ENCODE measurements around the gene ABHD12.

ABHD12 gene

DNA sequence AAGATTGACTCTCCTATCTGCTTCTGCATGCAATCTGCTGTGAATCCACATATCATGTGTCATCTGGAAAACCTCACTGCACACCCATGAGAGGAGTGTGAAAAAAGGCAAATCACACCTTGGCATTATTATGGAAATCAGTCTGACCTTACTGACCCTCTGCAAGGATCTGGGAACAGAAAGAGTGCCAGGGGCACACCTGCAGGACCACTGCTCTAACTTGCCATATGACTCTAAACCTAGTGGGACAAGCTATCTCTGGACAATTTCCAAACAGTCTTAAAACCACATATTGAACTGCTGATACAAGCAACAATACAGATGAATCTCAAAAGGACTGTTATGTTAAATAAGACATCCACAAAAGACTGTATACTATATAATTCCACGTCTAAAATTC is 50.3 kb downstream of the ABHD12 start:
- no peak overlapping the region for H3K14ac ChIP-seq (ENCODE audit: low read length in 2 of 2)
- no peak overlapping the region for H3K23ac ChIP-seq (ENCODE audit: low read length in 2 of 2)
- peaks cover 4 to 9% of the 10 kb centered on the region in 2 experiments for H3K36me3 ChIP-seq (ENCODE audit: control insufficient read depth in 1 of 2, insufficient read depth in 2 of 2, low read depth in 1 of 2, low read length in 2 of 2)
- H4K8ac ChIP-seq (ENCODE audit: low read length), result no peak overlapping the region
- H3K18ac ChIP-seq (ENCODE audit: low read depth in 1 of 2, low read length in 2 of 2), result no peak overlapping the region
- H4K91ac ChIP-seq (ENCODE audit: low read length), result no peak overlapping the region
- no peaks in the 10 kb centered on the region for H3K9me3 ChIP-seq (ENCODE audit: control insufficient read depth, low read length)
- H2BK15ac ChIP-seq (ENCODE audit: low read depth, poor library complexity, severe bottlenecking), result no peak overlapping the region
- H2AK5ac ChIP-seq (ENCODE audit: low read length, severe bottlenecking), result no peak overlapping the region
- H3K4ac ChIP-seq (ENCODE audit: low read depth in 1 of 2, low read length in 2 of 2), result no peak overlapping the region
- H3K4me1 ChIP-seq (ENCODE audit: control insufficient read depth, insufficient read depth, low read depth, low read length), result peaks cover 21% of the 10 kb centered on the region
- no peak overlapping the region for H3K4me2 ChIP-seq (ENCODE audit: low read length, poor library complexity, severe bottlenecking)
- DNase-seq, result no peak
- WGBS, result 71% methylated on average over 1 of the region's 1 CpG
- no peak overlapping the region for H2BK5ac ChIP-seq (ENCODE audit: low read depth, low read length, poor library complexity, severe bottlenecking)
- H3K9ac ChIP-seq (ENCODE audit: low read length), result no peak overlapping the region
- no peak overlapping the region for H2BK120ac ChIP-seq (ENCODE audit: low read depth, low read length)
- H2AFZ ChIP-seq (ENCODE audit: low read depth, low read length), result no peak overlapping the region
- no peak overlapping the region for H3K4me3 ChIP-seq (ENCODE audit: insufficient read depth in 1 of 2, low read depth in 1 of 2, low read length in 2 of 2)
- no peaks in the 10 kb centered on the region for H3K27me3 ChIP-seq (ENCODE audit: control insufficient read depth in 1 of 2, insufficient read depth in 1 of 2, low read length in 2 of 2)
- H3K79me1 ChIP-seq (replicated peaks; ENCODE audit: low read length, poor library complexity, severe bottlenecking), result peaks cover 29% of the 10 kb centered on the region
- H2BK12ac ChIP-seq (ENCODE audit: low read length in 2 of 2), result no peak overlapping the region
- no peak overlapping the region for H3K27ac ChIP-seq (ENCODE audit: low read length, poor library complexity, severe bottlenecking)

DNA sequence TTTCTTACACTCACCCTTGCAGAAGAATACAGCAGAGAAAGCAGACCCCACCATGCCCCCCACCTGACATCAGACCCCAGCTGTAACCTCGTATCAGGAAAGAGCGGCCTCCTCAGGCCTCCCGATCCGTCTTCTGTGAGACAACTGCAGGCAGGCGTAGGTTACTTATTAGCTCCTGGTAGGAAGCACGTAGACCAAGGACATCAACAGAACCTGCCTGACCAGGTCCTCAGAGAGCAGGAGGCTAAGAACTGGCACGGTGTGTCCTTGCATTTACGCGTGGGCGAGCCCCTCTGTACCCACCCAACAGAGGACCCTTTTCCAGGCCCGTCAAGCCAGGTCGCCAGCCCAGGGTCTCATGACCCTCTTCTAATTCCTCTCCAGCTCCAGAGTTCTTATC is 51.0 kb downstream of the ABHD12 start:
- Histone ChIP-seq H2BK120ac (ENCODE audit: low read depth, low read length) (no peak overlapping the region), H2BK12ac (ENCODE audit: low read length in 2 of 2) (no peak overlapping the region), H4K8ac (ENCODE audit: low read length) (peak overlapping the region; percentile 66), H3K4me2 (ENCODE audit: low read length, poor library complexity, severe bottlenecking) (no peak overlapping the region), H3K14ac (ENCODE audit: low read length in 2 of 2) (no peak overlapping the region), H3K79me1 (replicated peaks; ENCODE audit: low read length, poor library complexity, severe bottlenecking) (peaks cover 29% of the 10 kb centered on the region), H3K4ac (ENCODE audit: low read depth in 1 of 2, low read length in 2 of 2) (no peak overlapping the region), H4K91ac (ENCODE audit: low read length) (no peak overlapping the region), H3K23ac (ENCODE audit: low read length in 2 of 2) (no peak overlapping the region), H2BK5ac (ENCODE audit: low read depth, low read length, poor library complexity, severe bottlenecking) (no peak overlapping the region), H3K36me3 (ENCODE audit: control insufficient read depth in 1 of 2, insufficient read depth in 2 of 2, low read depth in 1 of 2, low read length in 2 of 2) (peaks cover 4 to 9% of the 10 kb centered on the region in 2 experiments), H3K18ac (ENCODE audit: low read depth in 1 of 2, low read length in 2 of 2) (no peak overlapping the region), H3K9me3 (ENCODE audit: control insufficient read depth, low read length) (no peaks in the 10 kb centered on the region), H2BK15ac (ENCODE audit: low read depth, poor library complexity, severe bottlenecking) (no peak overlapping the region), H3K27ac (ENCODE audit: low read length, poor library complexity, severe bottlenecking) (no peak overlapping the region), H3K27me3 (ENCODE audit: control insufficient read depth in 1 of 2, insufficient read depth in 1 of 2, low read length in 2 of 2) (no peaks in the 10 kb centered on the region), H3K4me1 (ENCODE audit: control insufficient read depth, insufficient read depth, low read depth, low read length) (peaks cover 21% of the 10 kb centered on the region), H3K9ac (ENCODE audit: low read length) (no peak overlapping the region), H3K4me3 (ENCODE audit: insufficient read depth in 1 of 2, low read depth in 1 of 2, low read length in 2 of 2) (no peak overlapping the region), H2AK5ac (ENCODE audit: low read length, severe bottlenecking) (no peak overlapping the region), H2AFZ (ENCODE audit: low read depth, low read length) (no peak overlapping the region)
- DNase-seq, result no peak
- WGBS, result 97% methylated on average over 12 of the region's 12 CpGs

DNA sequence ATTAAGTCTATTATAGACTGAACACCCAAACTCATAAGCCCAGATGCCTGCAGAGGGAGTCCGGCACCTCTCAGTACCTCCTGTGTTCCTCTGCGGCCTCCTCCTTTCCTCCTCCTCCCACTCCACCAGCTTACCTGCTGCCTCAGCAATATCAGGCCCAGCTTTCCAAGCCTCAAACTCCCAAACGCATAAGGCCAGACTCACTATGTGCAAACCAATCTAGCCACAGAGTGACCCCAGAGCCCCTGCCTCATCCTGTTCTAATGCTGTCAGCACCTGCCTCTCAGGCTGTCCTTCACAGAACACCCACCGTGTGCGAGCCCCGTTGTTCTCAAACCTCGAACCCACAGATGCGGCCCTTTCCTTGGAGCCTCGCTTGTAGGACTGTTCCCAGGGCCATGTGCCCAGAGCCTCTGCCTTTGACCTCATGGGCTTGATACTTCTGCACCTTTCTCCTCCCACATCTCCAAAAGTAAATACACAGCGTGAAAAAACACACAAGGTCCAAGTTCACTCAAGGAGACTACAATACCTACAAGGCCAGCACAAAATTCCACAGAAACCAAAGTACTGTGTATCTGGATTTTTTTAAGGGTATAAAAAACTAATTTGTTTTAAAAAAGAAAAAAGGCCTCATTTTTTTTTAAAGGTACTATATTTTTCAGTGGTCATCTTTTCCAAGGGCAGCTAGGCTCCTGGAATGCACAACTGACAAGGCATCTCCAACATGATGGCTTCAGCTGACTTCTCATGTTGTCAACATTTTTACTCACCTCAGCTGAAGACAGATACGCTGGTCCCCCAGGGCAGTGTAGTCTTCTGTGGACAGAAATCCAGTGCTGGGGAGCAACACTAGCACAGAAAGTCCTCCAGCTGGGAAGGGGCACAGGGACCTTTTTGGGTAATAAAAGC is 52.3 kb downstream of the ABHD12 start:
- Histone ChIP-seq H3K4me3 (ENCODE audit: insufficient read depth in 1 of 2, low read depth in 1 of 2, low read length in 2 of 2) (no peak overlapping the region), H2BK5ac (ENCODE audit: low read depth, low read length, poor library complexity, severe bottlenecking) (no peak overlapping the region), H3K27me3 (ENCODE audit: control insufficient read depth in 1 of 2, insufficient read depth in 1 of 2, low read length in 2 of 2) (no peaks in the 10 kb centered on the region), H2AK5ac (ENCODE audit: low read length, severe bottlenecking) (no peak overlapping the region), H2BK15ac (ENCODE audit: low read depth, poor library complexity, severe bottlenecking) (no peak overlapping the region), H3K4me2 (ENCODE audit: low read length, poor library complexity, severe bottlenecking) (no peak overlapping the region), H2BK120ac (ENCODE audit: low read depth, low read length) (no peak overlapping the region), H3K36me3 (ENCODE audit: control insufficient read depth in 1 of 2, insufficient read depth in 2 of 2, low read depth in 1 of 2, low read length in 2 of 2) (peaks cover 4 to 9% of the 10 kb centered on the region in 2 experiments), H3K18ac (ENCODE audit: low read depth in 1 of 2, low read length in 2 of 2) (peak overlapping the region in 1 of 2 experiments; percentile 12), H3K27ac (ENCODE audit: low read length, poor library complexity, severe bottlenecking) (no peak overlapping the region), H3K14ac (ENCODE audit: low read length in 2 of 2) (peak overlapping the region in 1 of 2 experiments; percentile 48), H3K23ac (ENCODE audit: low read length in 2 of 2) (no peak overlapping the region), H3K4ac (ENCODE audit: low read depth in 1 of 2, low read length in 2 of 2) (no peak overlapping the region), H3K4me1 (ENCODE audit: control insufficient read depth, insufficient read depth, low read depth, low read length) (peaks cover 21% of the 10 kb centered on the region), H4K91ac (ENCODE audit: low read length) (no peak overlapping the region), H3K9ac (ENCODE audit: low read length) (no peak overlapping the region), H3K9me3 (ENCODE audit: control insufficient read depth, low read length) (no peaks in the 10 kb centered on the region), H2AFZ (ENCODE audit: low read depth, low read length) (no peak overlapping the region), H3K79me1 (replicated peaks; ENCODE audit: low read length, poor library complexity, severe bottlenecking) (peaks cover 29% of the 10 kb centered on the region), H2BK12ac (ENCODE audit: low read length in 2 of 2) (peak overlapping the region in 1 of 2 experiments; percentile 3), H4K8ac (ENCODE audit: low read length) (no peak overlapping the region)
- DNase-seq, result no peak
- 93% methylated on average over 10 of the region's 11 CpGs for WGBS

DNA sequence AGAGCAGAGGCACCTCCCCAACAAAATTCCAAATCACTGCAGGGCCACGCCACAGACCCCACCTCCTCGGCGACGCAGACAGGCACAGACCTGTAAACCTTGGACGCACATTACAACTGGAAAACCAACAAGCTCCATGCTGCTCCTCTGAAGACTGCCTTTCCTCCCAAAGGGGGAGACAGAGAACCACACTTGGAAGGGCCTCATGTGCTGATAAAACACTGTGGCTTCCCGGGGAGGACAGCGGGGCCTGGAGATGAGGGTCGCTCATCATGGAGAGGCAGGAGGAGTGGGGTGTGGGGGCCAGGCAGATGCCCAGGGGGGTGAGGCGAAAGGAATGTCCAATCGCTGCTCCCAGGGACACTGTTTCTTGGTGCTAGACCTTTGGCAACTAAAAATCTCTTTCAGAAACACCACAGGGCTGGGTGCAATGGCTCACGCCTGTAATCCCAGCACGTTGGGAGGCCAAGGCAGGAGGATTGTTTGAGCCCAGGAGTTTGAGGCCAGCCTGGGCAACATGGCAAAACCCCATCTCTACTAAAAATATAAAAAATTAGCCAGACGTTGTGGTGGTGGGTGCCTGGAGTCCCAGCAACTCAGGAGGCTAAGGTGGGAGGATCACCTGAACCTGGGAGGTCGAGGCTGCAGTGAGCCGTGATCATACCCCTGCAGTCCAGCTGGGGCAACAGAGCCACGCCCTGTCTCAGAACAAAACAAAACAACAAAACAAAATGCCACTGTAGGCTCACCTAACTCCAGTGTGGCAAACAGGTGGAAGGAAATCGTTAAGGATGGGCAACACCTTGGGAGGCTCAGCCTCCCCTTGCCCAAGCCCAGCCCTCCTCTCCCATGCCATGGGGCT is 53.8 kb downstream of the ABHD12 start:
- Histone ChIP-seq H2BK5ac (ENCODE audit: low read depth, low read length, poor library complexity, severe bottlenecking) (no peak overlapping the region), H3K79me1 (replicated peaks; ENCODE audit: low read length, poor library complexity, severe bottlenecking) (peaks cover 29% of the 10 kb centered on the region), H2BK15ac (ENCODE audit: low read depth, poor library complexity, severe bottlenecking) (no peak overlapping the region), H3K9me3 (ENCODE audit: control insufficient read depth, low read length) (no peaks in the 10 kb centered on the region), H3K23ac (ENCODE audit: low read length in 2 of 2) (no peak overlapping the region), H4K91ac (ENCODE audit: low read length) (peak overlapping the region; percentile 30), H2BK120ac (ENCODE audit: low read depth, low read length) (no peak overlapping the region), H3K18ac (ENCODE audit: low read depth in 1 of 2, low read length in 2 of 2) (no peak overlapping the region), H2AK5ac (ENCODE audit: low read length, severe bottlenecking) (peak overlapping the region; percentile 75), H3K9ac (ENCODE audit: low read length) (no peak overlapping the region), H3K27ac (ENCODE audit: low read length, poor library complexity, severe bottlenecking) (no peak overlapping the region), H3K27me3 (ENCODE audit: control insufficient read depth in 1 of 2, insufficient read depth in 1 of 2, low read length in 2 of 2) (no peaks in the 10 kb centered on the region), H3K4ac (ENCODE audit: low read depth in 1 of 2, low read length in 2 of 2) (no peak overlapping the region), H3K4me2 (ENCODE audit: low read length, poor library complexity, severe bottlenecking) (no peak overlapping the region), H3K4me1 (ENCODE audit: control insufficient read depth, insufficient read depth, low read depth, low read length) (peaks cover 15% of the 10 kb centered on the region), H3K4me3 (ENCODE audit: insufficient read depth in 1 of 2, low read depth in 1 of 2, low read length in 2 of 2) (no peak overlapping the region), H4K8ac (ENCODE audit: low read length) (peak overlapping the region; percentile 84), H2BK12ac (ENCODE audit: low read length in 2 of 2) (no peak overlapping the region), H2AFZ (ENCODE audit: low read depth, low read length) (no peak overlapping the region), H3K36me3 (ENCODE audit: control insufficient read depth in 1 of 2, insufficient read depth in 2 of 2, low read depth in 1 of 2, low read length in 2 of 2) (peaks cover 4 to 9% of the 10 kb centered on the region in 2 experiments), H3K14ac (ENCODE audit: low read length in 2 of 2) (no peak overlapping the region)
- 83% methylated on average over 16 of the region's 17 CpGs for WGBS
- DNase-seq, result peak; percentile 60

Data from mesenchymal stem cell (in vitro differentiated cells and primary cell).